Neural progenitor cell (in vitro differentiated cells): Measurements from ENCODE around the gene KLHL30. TPM values are rescaled to one million over a fixed set of nuclear protein-coding genes. Genes with fewer than 3 reads are reported as not detected.

Experiments used
- DNase-seq: peaks from one replicate; pipeline ENCODE4 v3.0.0-alpha.2; 2016; ENCODE audit warnings: low spot score
- H2AFZ ChIP-seq: fragments of 200-600 bp; sonication (generic); replicated peaks from 2 replicates; pipeline ENCODE4 v1.6.1; 2016; ENCODE audit warnings: antibody characterized with exemption
- H3F3A ChIP-seq: fragments of 200-600 bp; sonication (generic); 2 replicates; pipeline ENCODE4 v1.6.1; 2016; ENCODE audit warnings: antibody characterized with exemption, low read depth
- H3K27ac ChIP-seq: fragments of 200-600 bp; sonication (generic); 2 replicates; pipeline ENCODE4 v1.5.1; 2016; ENCODE audit warnings: mild to moderate bottlenecking
- H3K27me3 ChIP-seq: fragments of 200-600 bp; sonication (generic); 2 replicates; pipeline ENCODE4 v1.6.1; 2016; ENCODE audit warnings: mild to moderate bottlenecking, moderate library complexity
- H3K36me3 ChIP-seq: fragments of 200-600 bp; sonication (generic); 2 replicates; pipeline ENCODE4 v1.5.1; 2016
- H3K4me1 ChIP-seq: fragments of 200-600 bp; sonication (generic); 2 replicates; pipeline ENCODE4 v1.6.1; 2016; ENCODE audit warnings: mixed run types
- H3K4me2 ChIP-seq: fragments of 200-600 bp; sonication (generic); 2 replicates; pipeline ENCODE4 v1.6.1; 2016
- H3K4me3 ChIP-seq: fragments of 200-600 bp; sonication (generic); 2 replicates; pipeline ENCODE4 v1.5.1; 2016
- H3K79me2 ChIP-seq: fragments of 200-600 bp; sonication (generic); 2 replicates; pipeline ENCODE4 v1.6.1; 2016; ENCODE audit warnings: low read depth
- H3K9ac ChIP-seq: fragments of 200-600 bp; sonication (generic); 2 replicates; pipeline ENCODE4 v1.6.1; 2016
- H3K9me3 ChIP-seq: fragments of 200-600 bp; sonication (generic); 2 replicates; pipeline ENCODE4 v1.5.1; 2016; ENCODE audit warnings: low read depth
- H4K20me1 ChIP-seq: fragments of 200-600 bp; sonication (generic); 2 replicates; pipeline ENCODE4 v1.6.1; 2016; ENCODE audit warnings: low read depth
- H3K27ac Mint-ChIP-seq: 3 replicates; pipeline ENCODE4 v1.8.0; 2021; ENCODE audit warnings: mixed read lengths
- H3K27me3 Mint-ChIP-seq: 2 replicates; pipeline ENCODE4 v1.8.0; 2022; ENCODE audit warnings: low read depth, mild to moderate bottlenecking, inconsistent platforms, moderate library complexity, mixed read lengths; ENCODE audit not compliant: insufficient read depth
- H3K36me3 Mint-ChIP-seq: 3 replicates; pipeline ENCODE4 v1.8.0; 2021; ENCODE audit warnings: mixed read lengths
- H3K4me1 Mint-ChIP-seq: 3 replicates; pipeline ENCODE4 v1.8.0; 2021; ENCODE audit warnings: mixed read lengths
- H3K4me3 Mint-ChIP-seq: 3 replicates; pipeline ENCODE4 v1.8.0; 2021; ENCODE audit warnings: mild to moderate bottlenecking, moderate library complexity, mixed read lengths
- H3K9me3 Mint-ChIP-seq: 3 replicates; pipeline ENCODE4 v1.8.0; 2020; ENCODE audit warnings: mixed read lengths
- CTCF ChIP-seq: fragments of 200-600 bp; sonication (generic); IDR thresholded peaks from 2 replicates; pipeline ENCODE4 v1.5.1; 2017; ENCODE audit warnings: antibody characterized with exemption, mild to moderate bottlenecking
- EZH2 ChIP-seq: fragments of 200-600 bp; sonication (generic); IDR thresholded peaks from 2 replicates; pipeline ENCODE4 v1.6.1; 2017; ENCODE audit warnings: antibody characterized with exemption, mild to moderate bottlenecking, moderate library complexity
- EZH2phosphoT487 ChIP-seq: fragments of 200-600 bp; sonication (generic); IDR thresholded peaks from 2 replicates; pipeline ENCODE4 v1.6.1; 2017; ENCODE audit warnings: antibody characterized with exemption
- total RNA-seq: library from RNA; depleted of rRNA; stranded (reverse); fragments of >200 nt; gene quantifications from 2 replicates; pipeline ENCODE4 v1.2.3, GENCODE V29; 2015; ENCODE audit warnings: low replicate concordance

KLHL30 gene
- total RNA-seq, 1 donor from 2014 or later: not detected

- Histone ChIP-seq H2AFZ (no peak within 1 kb of the TSS), H3K4me1 (peaks cover 7% of the 10 kb centered on the region), H4K20me1 (no peaks in the 10 kb centered on the region), H3K9ac (no peak within 1 kb of the TSS), H3K36me3 (no peaks in the 10 kb centered on the region), H3F3A (no peaks in the 10 kb centered on the region), H3K27ac (no peak within 1 kb of the TSS), H3K79me2 (no peaks in the 10 kb centered on the region), H3K4me3 (no peak within 1 kb of the TSS), H3K4me2 (no peak within 1 kb of the TSS), H3K27me3 (no peaks in the 10 kb centered on the region), H3K9me3 (no peaks in the 10 kb centered on the region)
- Mint-ChIP-seq H3K9me3 (no peaks in the 10 kb centered on the region), H3K4me1 (peaks cover 17% of the 10 kb centered on the region), H3K27ac (peak within 1 kb of the TSS; percentile 82), H3K4me3 (no peak within 1 kb of the TSS), H3K36me3 (peaks cover 8% of the 10 kb centered on the region), H3K27me3 (peaks cover 5% of the 10 kb centered on the region)
- TF ChIP-seq EZH2phosphoT487: no peak
- TF ChIP-seq EZH2: no peak
- TF ChIP-seq CTCF: no peak
- no peak for DNase-seq
Observed at GRCh38 chr2:238100049-238100820, 38.2 kb upstream of the KLHL30 start, which contains the start of gene ESPNL. ESPNL (plus strand) TSS chr2:238100340; CDS start chr2:238100420, 80 bp downstream.

GRCh38 chr2:238100821-238101771, 37.4 kb upstream of the KLHL30 start:
- peaks cover 17% of the 10 kb centered on the region for H3K4me1 Mint-ChIP-seq
- no peak for DNase-seq
- H3F3A ChIP-seq: no peaks in the 10 kb centered on the region
- no peaks in the 10 kb centered on the region for H4K20me1 ChIP-seq
- no peak overlapping the region for H3K4me3 ChIP-seq
- no peaks in the 10 kb centered on the region for H3K9me3 ChIP-seq
- H3K9me3 Mint-ChIP-seq: no peaks in the 10 kb centered on the region
- peaks cover 8% of the 10 kb centered on the region for H3K36me3 Mint-ChIP-seq
- no peak overlapping the region for H3K27ac Mint-ChIP-seq
- H3K9ac ChIP-seq: no peak overlapping the region
- H3K36me3 ChIP-seq: no peaks in the 10 kb centered on the region
- TF ChIP-seq EZH2 (no peak), CTCF (no peak), EZH2phosphoT487 (no peak)
- no peak overlapping the region for H2AFZ ChIP-seq
- peaks cover 5% of the 10 kb centered on the region for H3K27me3 Mint-ChIP-seq
- H3K79me2 ChIP-seq: no peaks in the 10 kb centered on the region
- peaks cover 6% of the 10 kb centered on the region for H3K4me1 ChIP-seq
- H3K4me2 ChIP-seq: no peak overlapping the region
- no peaks in the 10 kb centered on the region for H3K27me3 ChIP-seq
- no peak overlapping the region for H3K27ac ChIP-seq
- H3K4me3 Mint-ChIP-seq: no peak overlapping the region

GRCh38 chr2:238101891-238102841, 36.3 kb upstream of the KLHL30 start:
- TF ChIP-seq EZH2 (no peak), CTCF (no peak), EZH2phosphoT487 (no peak)
- Histone ChIP-seq H3K36me3 (no peaks in the 10 kb centered on the region), H3F3A (no peaks in the 10 kb centered on the region), H3K9ac (no peak overlapping the region), H3K9me3 (no peaks in the 10 kb centered on the region), H4K20me1 (no peaks in the 10 kb centered on the region), H2AFZ (no peak overlapping the region), H3K4me2 (no peak overlapping the region), H3K4me3 (no peak overlapping the region), H3K79me2 (no peaks in the 10 kb centered on the region), H3K4me1 (peaks cover 5% of the 10 kb centered on the region), H3K27ac (no peak overlapping the region), H3K27me3 (no peaks in the 10 kb centered on the region)
- H3K36me3 Mint-ChIP-seq: peaks cover 6% of the 10 kb centered on the region
- no peaks in the 10 kb centered on the region for H3K9me3 Mint-ChIP-seq
- H3K4me1 Mint-ChIP-seq: peaks cover 13% of the 10 kb centered on the region
- DNase-seq: no peak
- H3K27ac Mint-ChIP-seq: no peak overlapping the region
- H3K4me3 Mint-ChIP-seq: no peak overlapping the region
- H3K27me3 Mint-ChIP-seq: peaks cover 4% of the 10 kb centered on the region
